SK-N-SH (cell line): Measurements from ENCODE around the gene SNCAIP.

Experiments used
- POLR2AphosphoS5 ChIP-seq: IDR thresholded peaks from 2 replicates; pipeline ENCODE4 v1.6.1; 2012; ENCODE audit warnings: low read depth, low read length
- RCOR1 ChIP-seq: fragments of 150-350 bp; IDR thresholded peaks from 2 replicates; pipeline ENCODE4 v1.6.1; 2017; ENCODE audit warnings: antibody characterized with exemption, low read length
- TF ChIP-seq, protein P1 (sequence below): fragments of 200-600 bp; sonication (generic); IDR thresholded peaks from 2 replicates; pipeline ENCODE4 v1.6.1; 2017; ENCODE audit warnings: antibody characterized with exemption, mild to moderate bottlenecking, moderate library complexity
- TF ChIP-seq, protein P2 (sequence below): IDR thresholded peaks from 2 replicates; pipeline ENCODE4 v1.6.1; 2012; ENCODE audit warnings: mild to moderate bottlenecking, low read depth, low read length, moderate library complexity

DNA sequence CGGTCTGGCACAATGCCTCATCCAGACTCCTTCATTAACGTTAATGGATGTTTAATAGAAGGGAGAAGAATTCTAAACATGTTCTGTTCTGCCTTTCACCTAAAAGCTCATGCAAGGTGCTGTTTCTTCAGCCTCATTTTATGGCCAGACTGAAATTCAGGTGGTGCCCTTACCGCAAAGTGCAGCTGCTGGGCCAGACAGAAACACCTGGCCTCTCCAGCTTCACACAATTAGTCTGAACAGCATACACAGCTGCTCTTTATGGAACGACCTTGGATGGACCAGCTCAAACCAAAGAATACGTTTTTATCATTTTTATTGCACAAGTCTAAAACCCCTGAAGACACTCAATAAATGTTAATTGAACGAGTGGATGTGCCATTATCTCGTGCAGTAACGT is 4.6 kb downstream of the SNCAIP start:
- TF ChIP-seq, protein P1, sequence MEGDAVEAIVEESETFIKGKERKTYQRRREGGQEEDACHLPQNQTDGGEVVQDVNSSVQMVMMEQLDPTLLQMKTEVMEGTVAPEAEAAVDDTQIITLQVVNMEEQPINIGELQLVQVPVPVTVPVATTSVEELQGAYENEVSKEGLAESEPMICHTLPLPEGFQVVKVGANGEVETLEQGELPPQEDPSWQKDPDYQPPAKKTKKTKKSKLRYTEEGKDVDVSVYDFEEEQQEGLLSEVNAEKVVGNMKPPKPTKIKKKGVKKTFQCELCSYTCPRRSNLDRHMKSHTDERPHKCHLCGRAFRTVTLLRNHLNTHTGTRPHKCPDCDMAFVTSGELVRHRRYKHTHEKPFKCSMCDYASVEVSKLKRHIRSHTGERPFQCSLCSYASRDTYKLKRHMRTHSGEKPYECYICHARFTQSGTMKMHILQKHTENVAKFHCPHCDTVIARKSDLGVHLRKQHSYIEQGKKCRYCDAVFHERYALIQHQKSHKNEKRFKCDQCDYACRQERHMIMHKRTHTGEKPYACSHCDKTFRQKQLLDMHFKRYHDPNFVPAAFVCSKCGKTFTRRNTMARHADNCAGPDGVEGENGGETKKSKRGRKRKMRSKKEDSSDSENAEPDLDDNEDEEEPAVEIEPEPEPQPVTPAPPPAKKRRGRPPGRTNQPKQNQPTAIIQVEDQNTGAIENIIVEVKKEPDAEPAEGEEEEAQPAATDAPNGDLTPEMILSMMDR: no peak
- TF ChIP-seq, protein P2, sequence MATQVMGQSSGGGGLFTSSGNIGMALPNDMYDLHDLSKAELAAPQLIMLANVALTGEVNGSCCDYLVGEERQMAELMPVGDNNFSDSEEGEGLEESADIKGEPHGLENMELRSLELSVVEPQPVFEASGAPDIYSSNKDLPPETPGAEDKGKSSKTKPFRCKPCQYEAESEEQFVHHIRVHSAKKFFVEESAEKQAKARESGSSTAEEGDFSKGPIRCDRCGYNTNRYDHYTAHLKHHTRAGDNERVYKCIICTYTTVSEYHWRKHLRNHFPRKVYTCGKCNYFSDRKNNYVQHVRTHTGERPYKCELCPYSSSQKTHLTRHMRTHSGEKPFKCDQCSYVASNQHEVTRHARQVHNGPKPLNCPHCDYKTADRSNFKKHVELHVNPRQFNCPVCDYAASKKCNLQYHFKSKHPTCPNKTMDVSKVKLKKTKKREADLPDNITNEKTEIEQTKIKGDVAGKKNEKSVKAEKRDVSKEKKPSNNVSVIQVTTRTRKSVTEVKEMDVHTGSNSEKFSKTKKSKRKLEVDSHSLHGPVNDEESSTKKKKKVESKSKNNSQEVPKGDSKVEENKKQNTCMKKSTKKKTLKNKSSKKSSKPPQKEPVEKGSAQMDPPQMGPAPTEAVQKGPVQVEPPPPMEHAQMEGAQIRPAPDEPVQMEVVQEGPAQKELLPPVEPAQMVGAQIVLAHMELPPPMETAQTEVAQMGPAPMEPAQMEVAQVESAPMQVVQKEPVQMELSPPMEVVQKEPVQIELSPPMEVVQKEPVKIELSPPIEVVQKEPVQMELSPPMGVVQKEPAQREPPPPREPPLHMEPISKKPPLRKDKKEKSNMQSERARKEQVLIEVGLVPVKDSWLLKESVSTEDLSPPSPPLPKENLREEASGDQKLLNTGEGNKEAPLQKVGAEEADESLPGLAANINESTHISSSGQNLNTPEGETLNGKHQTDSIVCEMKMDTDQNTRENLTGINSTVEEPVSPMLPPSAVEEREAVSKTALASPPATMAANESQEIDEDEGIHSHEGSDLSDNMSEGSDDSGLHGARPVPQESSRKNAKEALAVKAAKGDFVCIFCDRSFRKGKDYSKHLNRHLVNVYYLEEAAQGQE: no peak
- TF ChIP-seq RCOR1 (no peak), POLR2AphosphoS5 (no peak)
